Smooth muscle cell (in vitro differentiated cells): ENCODE data around the gene ALPK3. TPM values are rescaled to one million over a fixed set of nuclear protein-coding genes. Genes with fewer than 3 reads are reported as not detected.

Experiments
- DNase-seq: peaks from one replicate; lab custom pipeline; 2025; ENCODE audit not compliant: unreplicated experiment; lab: John Stamatoyannopoulos, UW
- H2AFZ ChIP-seq: fragments of 200-600 bp; sonication (generic); 2 replicates; pipeline ENCODE4 v1.6.0; 2016; ENCODE audit warnings: antibody characterized with exemption, low read depth, mild to moderate bottlenecking
- H3F3A ChIP-seq: fragments of 200-600 bp; sonication (generic); 2 replicates; pipeline ENCODE4 v1.6.0; 2017; ENCODE audit warnings: antibody characterized with exemption, low read depth
- H3K27ac ChIP-seq: fragments of 200-600 bp; sonication (generic); 2 replicates; pipeline ENCODE4 v1.5.1; 2016; ENCODE audit warnings: low read depth, mild to moderate bottlenecking
- H3K27me3 ChIP-seq: fragments of 200-600 bp; sonication (generic); 2 replicates; pipeline ENCODE4 v1.6.1; 2016; ENCODE audit warnings: low read depth, mild to moderate bottlenecking
- H3K36me3 ChIP-seq: fragments of 200-600 bp; sonication (generic); 2 replicates; pipeline ENCODE4 v1.5.1; 2016; ENCODE audit warnings: low read depth
- H3K4me1 ChIP-seq: fragments of 200-600 bp; sonication (generic); 2 replicates; pipeline ENCODE4 v1.5.1; 2016; ENCODE audit warnings: low read depth
- H3K4me2 ChIP-seq: fragments of 200-600 bp; sonication (generic); 2 replicates; pipeline ENCODE4 v1.6.0; 2016; ENCODE audit warnings: mild to moderate bottlenecking
- H3K4me3 ChIP-seq: fragments of 200-600 bp; sonication (generic); 2 replicates; pipeline ENCODE4 v1.5.1; 2016; ENCODE audit warnings: mild to moderate bottlenecking
- H3K79me2 ChIP-seq: fragments of 200-600 bp; sonication (generic); 2 replicates; pipeline ENCODE4 v1.6.0; 2016; ENCODE audit warnings: low read depth, mild to moderate bottlenecking
- H3K9ac ChIP-seq: fragments of 200-600 bp; sonication (generic); 2 replicates; pipeline ENCODE4 v1.6.0; 2016; ENCODE audit warnings: low read depth
- H3K9me3 ChIP-seq: fragments of 200-600 bp; sonication (generic); replicated peaks from 2 replicates; pipeline ENCODE4 v1.5.1; 2016; ENCODE audit warnings: low read depth
- H4K20me1 ChIP-seq: fragments of 200-600 bp; sonication (generic); 2 replicates; pipeline ENCODE4 v1.6.0; 2016; ENCODE audit warnings: low read depth
- CTCF ChIP-seq: fragments of 200-600 bp; sonication (generic); IDR thresholded peaks from 2 replicates; pipeline ENCODE4 v1.5.1; 2017; ENCODE audit warnings: borderline replicate concordance, mild to moderate bottlenecking, antibody characterized with exemption; ENCODE audit not compliant: insufficient read depth, poor library complexity, severe bottlenecking
- WGBS: methylation state at CpG from one replicate; pipeline ENCODE4 v1.1.7; 2016; ENCODE audit warnings: low lambda C conversion rate; 5-methylcytosine and 5-hydroxymethylcytosine counted together
- polyA plus RNA-seq: library from polyadenylated mRNA; unstranded; fragments of >200 nt; fragmentation: Nextera tagmentation; extraction: Ambion mirVana; gene quantifications from 2 replicates; pipeline ENCODE4 v1.2.1, GENCODE V29; 2016
- total RNA-seq: library from RNA; depleted of rRNA; stranded (reverse); fragments of >200 nt; gene quantifications from 2 replicates; pipeline ENCODE4 v1.2.3, GENCODE V29; 2014

The ALPK3 gene
- total and polyA plus RNA-seq, 2 experiments from 2014 or later = 3.5 to 18.8 TPM

- no peaks in the 10 kb centered on the region for H3F3A ChIP-seq
- no peak overlapping the region for H3K4me3 ChIP-seq
- H3K27me3 ChIP-seq = no peaks in the 10 kb centered on the region
- 92% methylated on average over 14 of the region's 14 CpGs for WGBS
- H3K9me3 ChIP-seq = no peaks in the 10 kb centered on the region
- no peaks in the 10 kb centered on the region for H4K20me1 ChIP-seq
- no peak overlapping the region for H2AFZ ChIP-seq
- H3K4me1 ChIP-seq = no peaks in the 10 kb centered on the region
- H3K9ac ChIP-seq = no peak overlapping the region
- no peaks in the 10 kb centered on the region for H3K36me3 ChIP-seq
- no peak overlapping the region for H3K4me2 ChIP-seq
- H3K27ac ChIP-seq = no peak overlapping the region
- no peak for DNase-seq
- no peaks in the 10 kb centered on the region for H3K79me2 ChIP-seq
- TF ChIP-seq CTCF = no peak
Measured at GRCh38 chr15:84886211-84886983, 69.2 kb downstream of the ALPK3 start.

- no peak overlapping the region for H3K27ac ChIP-seq
- WGBS = 84% methylated on average over 1 of the region's 1 CpG
- H3K4me2 ChIP-seq = no peak overlapping the region
- no peak for TF ChIP-seq CTCF
- no peak overlapping the region for H2AFZ ChIP-seq
- H3K9me3 ChIP-seq = no peaks in the 10 kb centered on the region
- H3K4me1 ChIP-seq = no peaks in the 10 kb centered on the region
- H3K79me2 ChIP-seq = no peaks in the 10 kb centered on the region
- H3K36me3 ChIP-seq = no peaks in the 10 kb centered on the region
- no peak overlapping the region for H3K4me3 ChIP-seq
- H3K9ac ChIP-seq = no peak overlapping the region
- no peak for DNase-seq
- no peaks in the 10 kb centered on the region for H3F3A ChIP-seq
- no peaks in the 10 kb centered on the region for H4K20me1 ChIP-seq
- H3K27me3 ChIP-seq = no peaks in the 10 kb centered on the region
Measured at GRCh38 chr15:84886984-84887299, 69.8 kb downstream of the ALPK3 start.

GRCh38 chr15:84887938-84888337 lies 70.8 kb downstream of the ALPK3 start:
- TF ChIP-seq CTCF = no peak
- 89% methylated on average over 4 of the region's 4 CpGs for WGBS
- no peaks in the 10 kb centered on the region for H3K36me3 ChIP-seq

GRCh38 chr15:84888639-84889038 lies 71.5 kb downstream of the ALPK3 start:
- Histone ChIP-seq H3K9me3 (no peaks in the 10 kb centered on the region), H2AFZ (no peak overlapping the region), H3F3A (no peaks in the 10 kb centered on the region), H3K79me2 (no peaks in the 10 kb centered on the region), H3K36me3 (no peaks in the 10 kb centered on the region), H3K27ac (no peak overlapping the region), H3K4me2 (no peak overlapping the region), H3K4me1 (no peaks in the 10 kb centered on the region), H3K27me3 (no peaks in the 10 kb centered on the region), H3K4me3 (no peak overlapping the region), H4K20me1 (no peaks in the 10 kb centered on the region), H3K9ac (no peak overlapping the region)
- WGBS = 84% methylated on average over 17 of the region's 17 CpGs
- DNase-seq = no peak
- TF ChIP-seq CTCF = no peak

More at GRCh38 chr15:84887938-84888337, 70.8 kb downstream of the ALPK3 start:
- Histone ChIP-seq H3K79me2 (no peaks in the 10 kb centered on the region), H3K27me3 (no peaks in the 10 kb centered on the region), H3K9ac (no peak overlapping the region), H3K4me3 (no peak overlapping the region), H3F3A (no peaks in the 10 kb centered on the region), H3K9me3 (no peaks in the 10 kb centered on the region), H4K20me1 (no peaks in the 10 kb centered on the region), H3K4me2 (no peak overlapping the region), H2AFZ (no peak overlapping the region), H3K27ac (no peak overlapping the region), H3K4me1 (no peaks in the 10 kb centered on the region)
- DNase-seq = no peak
